ENCODE results near the gene CCDC102B.

GRCh38 chr18:69071680-69072079, 273.8 kb downstream of the CCDC102B start:
- TF ChIP-seq CTCF (IDR thresholded peaks at IDR 0.05; ENCODE audit: low read depth, low read length, poor library complexity, severe bottlenecking) (no peak), EZH2phosphoT487 (IDR thresholded peaks at IDR 0.05; ENCODE audit: borderline replicate concordance, low read length) (no peak)
